Activated CD8-positive, alpha-beta memory T cell treated with anti-CD3 and anti-CD28 coated beads for 24 hours (primary cell): ENCODE measurements around the gene S1PR4.

Source experiments
- DNase-seq: peaks from one replicate; pipeline ENCODE4 v3.0.0-alpha.2; 2020

The S1PR4 gene

DNA sequence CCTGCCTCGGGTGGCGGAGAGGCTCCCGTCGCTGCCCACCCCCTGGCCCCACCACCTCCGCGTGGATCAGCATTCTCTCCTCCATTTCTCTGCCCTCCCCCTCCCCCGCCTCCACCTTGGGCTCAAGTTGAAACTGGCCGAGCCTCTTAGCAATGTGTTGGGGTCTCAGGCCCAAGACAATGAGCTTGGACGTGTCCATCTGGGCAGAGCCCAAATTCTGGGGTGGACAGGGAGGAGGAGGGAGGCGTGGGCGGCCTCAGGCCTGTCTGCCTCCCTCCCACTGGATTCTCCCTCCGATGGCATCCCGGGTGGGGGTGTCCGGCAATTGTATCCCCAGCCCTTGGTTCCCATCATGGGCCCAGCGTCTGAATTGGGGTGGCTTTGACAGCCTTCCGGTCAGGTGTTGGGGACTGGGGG, 47.1 kb downstream of the S1PR4 start:
- DNase-seq = no peak

DNA sequence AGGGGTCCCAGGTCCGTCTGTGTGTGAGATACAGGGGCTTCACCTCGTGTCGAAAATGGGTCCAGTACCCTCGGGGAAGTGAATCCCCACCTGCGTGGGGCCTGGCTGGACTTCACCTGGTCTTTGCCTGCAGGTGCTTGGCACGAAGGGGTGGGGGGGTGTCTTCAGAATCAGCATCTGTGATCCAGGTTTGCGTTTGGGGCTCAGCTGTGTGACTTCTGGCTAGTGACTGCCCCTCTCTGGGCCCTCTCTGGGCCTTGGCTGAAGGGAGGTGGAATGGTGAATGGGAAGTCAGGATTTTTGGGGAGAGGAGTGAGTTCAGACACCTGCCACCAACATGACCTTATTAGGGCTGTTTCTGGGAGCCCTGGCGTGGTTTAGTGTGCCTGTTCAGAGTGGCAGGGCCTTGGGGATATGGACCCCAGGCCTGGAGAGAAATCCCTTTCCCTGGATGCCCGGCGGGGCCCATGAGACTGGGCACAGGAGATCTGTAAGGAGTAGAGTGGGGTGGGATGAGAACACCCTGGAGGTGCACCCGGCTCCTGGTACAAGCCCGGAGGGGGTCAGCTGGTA, 48.6 kb downstream of the S1PR4 start:
- no peak for DNase-seq

DNA sequence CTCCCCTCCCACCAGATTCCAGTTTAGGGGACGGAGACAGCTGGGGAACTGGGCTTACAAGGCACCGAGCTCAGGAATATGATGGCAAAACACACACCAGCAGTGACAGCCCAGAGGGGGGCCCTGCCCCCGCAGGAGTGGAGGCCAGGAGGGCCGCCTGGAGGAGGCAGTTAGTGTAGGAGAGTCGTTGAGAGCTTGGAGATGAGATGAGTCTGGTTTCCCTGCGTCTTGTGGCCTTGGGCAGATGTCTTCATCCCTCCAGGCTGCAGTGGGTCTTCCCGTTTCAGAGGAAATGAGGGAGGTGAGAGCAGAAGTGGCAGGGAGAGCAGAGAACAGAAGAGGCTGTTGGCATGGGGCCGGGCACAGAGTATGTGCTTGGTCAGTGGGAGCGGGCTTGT, 50.8 kb downstream of the S1PR4 start:
- DNase-seq = no peak
